Stimulated activated CD8-positive, alpha-beta memory T cell treated with anti-CD3 and anti-CD28 coated beads, Interleukin-15, amount 100 ng/mL, for 24 hours (primary cell): ENCODE data around the gene ID2.
A peak's percentile ranks its signal among the peaks of the same experiment; 100 is the strongest.

Experiments
- DNase-seq: peaks from one replicate; pipeline ENCODE4 v3.0.0-alpha.2; 2020; ENCODE audit warnings: low read depth

Gene ID2

DNA sequence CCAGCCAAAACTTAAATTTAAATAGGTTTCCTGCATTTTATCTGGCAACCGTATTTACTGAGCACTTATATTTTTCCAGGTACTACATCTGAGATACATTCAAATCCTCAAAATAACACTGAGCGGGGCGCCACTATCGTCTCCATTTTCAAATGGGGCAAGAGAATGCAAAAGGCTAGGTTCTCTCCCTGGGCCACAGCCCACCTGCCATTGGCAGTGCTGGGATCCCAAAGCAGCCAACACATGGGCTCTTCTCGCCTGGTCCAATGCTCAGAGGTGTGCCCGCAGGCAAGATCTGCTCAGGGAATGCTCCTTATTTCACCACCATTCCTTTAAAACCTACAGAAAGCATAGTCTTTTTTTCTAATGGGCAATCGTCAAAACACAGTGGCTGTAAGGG, 11.3 kb upstream of the ID2 start:
- no peak for DNase-seq

DNA sequence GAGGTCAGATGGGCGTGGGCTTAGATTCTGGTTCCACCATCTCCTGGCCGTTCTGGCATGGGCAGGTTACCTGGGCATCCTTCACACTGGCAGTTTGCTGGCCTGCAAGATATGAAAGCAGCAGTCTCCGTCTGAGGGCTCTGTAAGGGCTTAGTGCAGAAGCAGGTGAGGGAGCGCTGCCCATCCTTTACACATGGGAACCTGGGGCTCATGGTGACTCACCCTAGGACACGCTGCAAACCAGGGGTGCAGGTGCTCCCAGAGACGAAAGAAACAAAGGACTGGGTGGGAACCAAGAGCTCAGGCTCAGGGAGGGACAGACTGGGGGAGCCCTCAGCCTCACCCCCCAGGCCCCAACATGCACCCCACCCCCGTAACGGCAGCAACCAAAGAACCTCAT, 10.7 kb upstream of the ID2 start:
- no peak for DNase-seq

DNA sequence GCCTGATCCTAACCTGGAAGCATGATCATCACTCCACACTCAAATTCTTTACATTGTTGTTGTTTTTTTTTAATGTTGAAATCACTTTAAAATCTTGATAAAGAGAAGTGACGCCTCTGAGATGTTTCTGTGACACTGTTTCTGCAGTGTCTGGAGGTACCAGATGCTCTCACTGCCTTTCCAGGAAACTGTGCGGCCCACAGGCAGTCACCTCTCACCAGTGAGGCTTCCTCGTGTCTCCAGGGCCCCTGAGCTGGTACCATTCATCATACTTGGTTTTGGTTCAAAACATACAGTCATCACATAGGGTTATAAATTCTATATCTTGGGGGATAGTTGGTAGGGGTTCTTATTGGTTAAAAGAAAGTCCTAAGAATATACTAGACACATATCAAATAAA, 10.1 kb upstream of the ID2 start:
- DNase-seq = no peak

DNA sequence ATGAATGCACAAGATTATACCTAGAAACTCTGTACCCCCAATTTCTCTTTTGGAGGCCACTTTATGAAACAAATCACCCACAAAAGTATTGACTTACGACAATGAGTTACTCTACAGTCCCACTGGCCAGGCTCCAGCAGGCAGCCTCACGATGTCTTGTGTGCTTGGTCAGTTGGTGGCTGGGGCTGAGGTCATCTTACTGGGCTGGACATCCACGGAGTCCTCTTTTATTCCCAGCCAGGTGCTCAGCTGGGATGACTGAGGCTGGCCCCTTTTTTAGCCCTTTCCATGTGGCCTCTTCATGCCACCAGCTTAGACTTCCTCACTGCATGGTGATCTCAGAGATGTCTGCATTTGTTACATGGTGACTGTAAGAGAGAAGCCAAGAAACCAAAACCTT, 8.9 kb upstream of the ID2 start:
- no peak for DNase-seq

DNA sequence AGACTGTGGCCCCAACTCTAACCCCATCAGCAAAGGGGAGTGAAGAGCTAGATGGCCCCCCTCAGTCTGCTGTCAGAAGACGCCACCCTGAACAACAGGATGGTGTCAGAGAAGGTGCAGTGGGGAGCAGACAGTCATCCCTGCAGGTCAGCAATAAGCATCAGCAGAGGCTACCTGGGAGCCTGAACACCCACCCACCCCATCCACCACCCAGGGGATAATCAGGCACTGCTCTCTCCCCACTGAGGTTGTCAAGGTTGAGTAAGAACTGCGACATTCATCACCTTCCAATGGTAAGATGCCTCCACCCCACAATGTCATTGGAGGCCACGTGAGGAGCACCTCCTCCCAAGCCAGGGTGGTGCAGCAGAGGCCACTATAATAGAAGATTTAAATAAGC, 8.5 kb upstream of the ID2 start:
- no peak for DNase-seq

DNA sequence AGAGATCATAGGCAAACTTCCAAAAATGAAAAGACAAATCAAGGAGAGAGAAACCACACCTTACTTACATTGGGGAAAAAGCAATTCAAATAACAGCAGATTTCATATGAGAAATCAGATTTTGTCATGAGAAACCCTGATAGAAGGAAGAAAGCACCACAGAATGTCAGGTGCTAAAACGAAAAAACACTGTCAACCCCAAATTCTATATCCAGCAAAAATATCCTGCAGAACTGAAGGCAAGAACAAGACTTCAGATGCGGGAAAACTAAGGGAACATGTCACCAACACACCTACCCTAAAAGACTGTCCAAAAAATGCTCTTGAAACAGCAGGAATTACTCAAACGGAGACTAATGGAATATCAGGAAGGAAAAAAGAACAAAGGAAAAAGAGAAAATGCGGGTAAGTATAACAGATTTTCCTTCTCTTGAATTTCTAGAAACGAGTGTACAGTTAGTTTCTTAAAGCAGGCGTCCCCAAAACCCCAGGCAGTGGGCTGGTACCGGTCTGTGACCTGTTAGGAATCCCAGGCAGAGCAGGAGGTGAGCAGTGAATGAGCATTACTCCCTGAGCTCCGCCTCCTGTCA, 7.3 kb upstream of the ID2 start:
- no peak for DNase-seq

DNA sequence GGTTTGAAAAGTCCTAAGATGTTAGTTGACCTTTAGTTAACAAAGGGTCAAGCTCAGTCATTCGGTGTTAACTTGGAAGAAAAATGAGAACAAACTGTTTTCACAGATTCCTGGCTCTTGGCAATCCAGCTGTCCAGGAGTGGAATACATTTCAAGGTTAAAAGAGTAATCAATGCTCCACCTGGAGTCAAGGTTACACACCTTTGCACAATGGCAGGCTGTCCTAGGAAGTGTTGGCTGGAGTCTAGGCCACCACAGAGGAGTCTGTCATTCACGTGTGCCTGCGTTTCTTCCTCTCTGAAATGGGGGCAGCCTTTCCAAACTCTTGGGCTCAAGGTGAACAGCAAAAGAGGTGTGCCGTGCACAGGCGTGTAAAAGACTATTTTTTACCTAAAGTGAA, 6.3 kb upstream of the ID2 start:
- DNase-seq = no peak

DNA sequence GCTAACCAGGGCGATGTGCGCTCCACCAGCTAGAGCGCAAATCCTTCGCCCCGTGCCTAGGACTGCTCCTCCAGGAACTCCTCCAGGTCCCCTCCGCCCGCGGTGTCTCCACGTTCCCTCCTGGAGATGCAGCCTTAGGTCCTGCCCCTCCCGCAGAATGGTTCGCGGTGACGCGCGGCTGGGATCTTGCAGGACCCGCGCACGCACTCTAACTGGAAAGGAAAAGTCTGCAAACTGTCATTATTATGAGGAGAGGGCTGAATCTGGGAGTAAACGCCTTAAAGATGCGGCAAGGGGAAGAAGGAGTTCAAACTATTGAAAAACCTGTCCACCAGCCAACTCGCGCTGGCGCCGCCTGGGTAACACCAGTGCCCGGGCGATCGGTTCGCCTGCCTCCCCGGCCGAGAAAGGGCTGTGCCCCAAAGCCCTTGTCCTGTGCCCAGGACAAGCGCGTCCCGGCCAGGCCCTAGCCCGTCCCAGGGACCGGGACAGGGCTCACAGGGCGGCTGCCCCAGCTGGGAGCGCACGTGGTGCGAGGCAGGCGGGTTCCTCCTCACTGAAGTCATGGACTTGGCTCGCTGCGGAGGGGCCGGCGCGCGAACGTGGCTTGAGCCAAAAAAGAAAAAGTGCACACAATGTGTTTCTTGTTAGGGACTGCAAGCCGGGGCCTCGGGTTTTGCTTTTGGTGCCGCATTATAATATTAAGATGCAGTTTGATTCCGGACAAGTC, 5.5 kb upstream of the ID2 start:
- no peak for DNase-seq

DNA sequence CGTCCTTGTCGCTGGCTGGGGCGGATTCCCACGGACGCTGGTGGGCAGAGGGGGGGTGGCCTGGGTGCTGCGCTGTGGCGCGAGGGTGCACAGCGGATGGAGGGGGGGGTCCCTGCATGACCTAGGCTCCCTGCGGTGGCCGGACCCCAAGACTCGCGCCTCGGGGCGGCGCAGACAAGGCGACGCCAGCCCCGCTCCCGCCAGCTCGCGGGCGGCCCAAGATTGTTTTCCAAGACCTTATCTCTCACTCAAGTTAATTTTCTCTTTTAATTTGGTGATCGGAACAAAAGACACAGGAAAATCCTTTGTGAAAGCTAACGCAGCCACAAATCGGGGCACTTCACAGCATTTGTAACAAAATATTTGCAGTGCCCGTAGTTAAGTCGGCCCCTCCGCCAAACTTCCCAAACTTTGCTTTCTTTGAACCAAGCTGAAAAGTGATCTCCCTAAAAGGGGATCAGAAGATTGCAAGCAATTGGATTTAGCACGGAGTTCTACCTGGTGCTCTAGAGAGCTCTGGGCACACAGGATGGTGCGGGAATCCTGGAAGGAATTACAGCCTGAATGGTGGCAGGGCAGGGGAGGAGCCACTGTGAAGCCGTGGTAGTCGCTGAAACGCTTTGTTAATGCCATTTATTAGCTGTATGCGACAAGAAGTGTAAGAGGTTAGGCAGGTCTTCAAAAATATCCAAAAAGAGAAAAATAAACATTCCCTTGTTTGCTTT, 4.8 kb upstream of the ID2 start:
- no peak for DNase-seq

DNA sequence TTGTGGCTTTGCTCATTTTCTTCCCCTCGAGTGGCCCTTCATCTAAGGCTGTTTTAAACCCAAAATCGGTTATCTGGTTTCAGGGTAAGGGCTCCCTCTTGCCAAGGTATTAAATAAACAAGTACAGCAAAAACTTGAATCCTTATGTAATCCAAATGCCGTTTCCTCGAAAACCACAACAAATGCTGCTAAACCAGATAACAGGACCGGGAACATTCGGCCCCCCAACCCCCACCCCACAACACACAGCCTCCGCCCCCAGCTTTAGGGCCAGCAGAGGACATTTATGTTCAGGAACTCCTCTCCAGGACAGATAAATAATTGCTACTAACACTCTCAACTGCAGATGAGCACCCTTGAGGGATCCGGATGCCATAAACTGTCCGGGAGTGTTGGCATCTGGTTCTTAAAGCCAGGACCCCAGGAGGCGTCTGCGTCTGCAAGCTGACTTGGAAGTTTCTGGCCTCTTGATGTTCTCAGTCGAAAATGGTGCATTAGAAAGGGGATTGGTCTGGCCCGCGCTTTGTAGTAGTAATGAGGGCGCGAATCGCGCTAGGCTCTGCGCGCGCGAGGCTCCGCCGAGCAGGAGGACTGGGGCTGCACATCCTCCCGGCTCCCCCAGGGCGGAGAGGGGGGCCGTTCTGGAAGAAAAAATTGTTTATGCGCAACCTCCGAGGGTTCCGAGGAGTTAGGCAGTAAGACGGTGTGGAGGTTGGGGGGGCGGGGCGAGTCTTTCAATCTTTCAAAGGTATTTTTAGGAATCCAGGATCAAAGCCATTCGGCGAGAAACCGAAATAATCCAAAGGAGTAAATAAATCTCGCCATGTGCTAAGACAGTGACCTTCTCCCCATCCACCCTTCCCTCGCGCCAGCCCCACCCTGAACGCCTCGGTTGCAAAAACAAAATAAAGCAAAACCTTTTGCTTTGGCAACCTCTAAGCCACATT, 3.9 kb upstream of the ID2 start:
- no peak for DNase-seq

DNA sequence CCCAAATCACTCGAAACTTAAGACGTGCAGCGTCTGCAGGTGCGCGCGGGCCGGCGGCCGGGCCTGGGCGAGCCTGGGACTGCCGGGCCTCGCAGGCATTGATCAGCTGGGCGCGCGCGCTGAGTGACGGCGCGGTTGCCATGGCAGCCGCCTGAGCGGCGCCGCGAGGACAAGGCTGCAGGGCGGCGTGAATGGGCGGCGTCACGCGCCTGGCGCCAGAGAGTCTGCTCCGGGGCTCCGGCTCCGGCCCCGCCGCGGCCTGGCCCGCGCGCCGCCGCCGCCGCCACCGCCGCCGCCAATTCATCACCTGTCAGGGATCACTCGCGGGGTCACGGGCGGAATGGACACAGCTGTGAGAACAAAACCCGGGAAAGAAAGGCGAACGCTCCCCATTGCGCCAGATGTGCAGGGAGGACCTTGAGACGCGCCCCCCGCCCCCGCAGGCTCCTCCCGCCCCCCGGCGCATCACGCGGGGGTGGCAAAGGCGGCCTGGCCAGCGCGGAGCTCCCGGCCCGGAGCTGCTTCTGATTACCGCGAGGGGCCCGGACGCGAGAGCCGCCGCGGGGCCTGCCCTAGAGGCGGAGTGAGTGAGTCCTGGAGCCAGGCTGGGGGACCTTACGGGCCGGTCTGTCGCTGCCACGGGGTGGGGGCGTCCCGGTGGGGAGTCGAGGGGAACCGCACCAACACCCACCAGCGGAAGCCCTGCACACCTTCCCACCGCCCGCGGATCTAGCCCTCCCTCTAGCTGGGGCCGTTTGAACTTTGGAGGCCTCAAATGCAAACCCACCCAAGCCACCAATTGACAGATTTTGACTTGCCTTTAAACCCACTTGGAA, 2.9 kb upstream of the ID2 start:
- peak; percentile 60 for DNase-seq

DNA sequence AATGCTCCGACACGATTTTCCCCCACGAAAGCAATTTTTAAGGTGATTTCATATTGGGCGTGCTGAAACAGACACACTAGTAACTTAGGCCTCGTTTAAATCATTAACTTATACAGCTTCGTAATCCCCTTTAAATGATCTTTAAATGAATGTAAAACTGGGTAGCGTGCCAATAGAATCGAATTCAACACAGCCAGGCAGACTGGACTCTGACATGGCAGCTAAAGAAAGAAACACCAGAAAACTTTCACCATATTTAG, 2.4 kb upstream of the ID2 start:
- DNase-seq = no peak

DNA sequence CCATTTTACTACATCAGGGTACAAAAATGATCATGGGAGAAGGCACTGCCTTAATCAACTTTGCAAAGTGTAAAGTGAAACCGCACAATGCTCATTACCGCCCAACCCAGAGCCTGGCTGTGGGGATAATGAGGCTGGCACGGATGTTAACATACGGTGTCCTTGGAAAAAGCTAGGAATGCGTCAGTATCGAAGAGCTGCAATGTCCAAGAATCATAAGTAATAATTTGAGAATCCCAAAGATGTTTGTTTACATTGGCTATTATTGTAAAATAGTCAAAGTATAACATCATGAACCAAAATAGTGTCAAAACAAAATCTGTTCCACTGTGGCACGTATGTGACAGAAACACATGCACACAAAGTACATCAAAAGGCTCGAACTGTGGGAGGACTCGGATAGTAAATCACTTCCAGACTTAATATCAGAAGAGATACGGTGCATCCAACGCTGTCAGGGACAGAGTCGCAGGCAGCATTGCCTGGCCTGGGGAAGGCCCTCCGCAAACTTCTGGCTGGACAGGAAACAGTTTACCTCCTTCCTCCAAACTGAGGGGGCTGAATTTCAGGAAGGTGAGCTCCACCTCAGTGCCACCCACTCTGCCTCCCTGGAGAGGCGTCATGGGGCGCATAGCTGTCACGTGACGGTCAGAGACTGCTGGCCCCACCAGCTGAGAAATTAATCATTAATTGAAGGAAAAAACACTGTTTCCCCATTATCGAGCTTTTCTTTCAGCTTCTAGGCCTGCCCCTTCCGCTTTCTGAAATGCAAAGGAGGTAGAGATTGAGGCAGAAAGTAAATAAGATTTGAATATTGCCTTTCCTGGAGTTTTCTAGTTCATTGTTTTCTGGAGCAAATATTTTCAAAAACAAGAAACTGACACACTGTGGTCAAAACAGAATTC, 1.8 kb upstream of the ID2 start:
- DNase-seq = no peak

DNA sequence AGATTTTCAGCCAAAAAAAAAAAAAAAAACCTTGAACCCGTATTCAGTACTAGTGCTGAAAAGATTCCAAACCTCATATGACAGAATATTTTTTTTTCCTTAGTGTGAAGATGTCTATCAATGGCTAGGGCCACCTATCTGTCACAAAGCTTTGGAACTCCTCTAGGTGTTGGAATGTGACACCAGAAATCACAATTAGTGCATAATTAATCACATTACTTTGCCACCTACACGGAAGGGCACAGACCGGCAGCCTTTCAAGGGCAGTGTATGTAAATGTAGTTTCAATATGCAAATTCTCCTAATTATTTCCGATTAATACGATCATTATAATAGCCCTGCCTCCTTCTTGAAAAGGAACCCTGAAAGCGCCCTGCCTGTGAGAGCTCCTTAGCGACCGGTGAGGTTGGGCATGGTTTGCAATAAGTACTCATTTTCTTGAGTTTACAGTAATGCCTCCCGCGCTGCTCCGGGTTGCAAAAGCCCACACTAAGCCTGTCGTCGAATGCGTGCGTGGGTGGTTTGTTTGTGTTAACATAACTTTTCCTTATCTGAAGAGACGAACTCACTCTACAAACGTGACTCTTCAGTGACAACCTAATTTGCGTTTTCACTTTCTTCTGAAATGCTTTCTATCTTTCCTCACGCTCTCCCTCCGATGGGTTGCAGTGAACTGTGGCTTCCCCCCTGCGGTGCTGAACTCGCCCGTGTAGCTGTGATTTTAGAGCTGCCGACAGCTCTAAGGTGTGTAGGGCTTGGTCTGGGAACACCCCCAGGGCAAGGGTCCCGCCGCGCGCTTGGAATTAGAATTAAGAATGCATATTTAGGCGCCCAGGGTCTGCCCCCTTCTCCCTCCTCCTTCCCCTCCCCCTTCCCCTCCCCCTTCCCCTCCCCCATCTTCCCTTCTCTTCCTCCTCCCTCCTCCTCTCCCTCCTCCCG, 765 bp upstream of the ID2 start:
- DNase-seq = peak; percentile 60

DNA sequence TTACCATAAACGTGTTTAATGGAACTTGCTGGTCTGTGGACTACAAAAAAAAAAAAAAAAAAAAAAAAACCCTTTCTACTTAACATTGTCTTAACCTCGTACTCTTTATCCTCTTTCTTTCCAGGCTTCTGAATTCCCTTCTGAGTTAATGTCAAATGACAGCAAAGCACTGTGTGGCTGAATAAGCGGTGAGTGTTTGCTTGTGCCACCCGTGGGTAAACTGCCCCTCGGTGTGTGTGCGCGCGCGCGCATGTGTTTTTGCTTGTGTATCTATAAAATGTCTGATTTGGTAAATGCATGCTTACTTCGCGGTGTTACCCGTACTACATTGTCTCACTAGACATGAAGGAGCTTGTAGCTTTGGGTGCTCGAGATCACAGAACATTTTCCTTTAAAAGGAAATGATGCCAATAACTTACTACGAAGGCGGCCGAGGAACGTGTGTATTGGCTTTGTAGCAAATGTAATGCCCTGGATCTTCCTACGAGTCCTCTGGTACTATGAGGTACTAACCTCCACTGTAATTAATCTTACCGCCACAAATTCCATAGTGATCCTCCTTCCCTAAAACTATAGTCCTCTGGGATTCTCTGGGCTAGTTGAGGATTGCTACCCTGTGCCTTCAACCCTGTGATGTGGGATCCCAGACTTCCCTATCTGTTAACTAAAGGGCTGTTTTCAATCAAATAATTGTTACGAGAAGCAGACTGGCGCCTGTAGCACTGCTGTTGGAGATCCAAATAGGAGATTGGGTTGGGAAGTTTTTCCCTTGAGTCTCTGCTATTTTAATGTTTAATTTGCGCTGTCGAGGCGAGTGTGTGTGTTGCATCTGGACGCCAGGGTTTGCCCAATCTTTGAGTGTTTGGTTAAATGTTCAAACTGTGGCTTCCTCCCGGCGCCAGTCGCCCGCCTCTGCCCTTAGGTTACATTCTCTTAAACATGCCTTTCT, 1.1 kb downstream of the ID2 start:
- no peak for DNase-seq

DNA sequence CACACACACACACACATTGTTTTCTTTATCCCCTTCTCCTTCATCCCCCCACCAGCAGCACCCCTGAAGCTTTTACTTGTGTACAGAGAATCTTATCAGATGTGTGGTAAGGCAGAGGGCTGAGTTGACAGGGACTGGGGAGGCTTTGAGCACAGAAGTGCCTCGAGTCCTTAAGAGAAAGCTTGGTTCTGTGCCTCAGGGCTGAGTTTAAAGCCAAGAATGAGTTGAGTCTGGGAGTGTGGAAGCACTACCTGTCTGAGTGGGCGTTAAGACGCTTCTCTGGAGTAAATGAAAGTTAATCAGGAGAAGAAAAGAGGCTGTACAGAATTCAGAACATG, 2.7 kb downstream of the ID2 start:
- DNase-seq = no peak

DNA sequence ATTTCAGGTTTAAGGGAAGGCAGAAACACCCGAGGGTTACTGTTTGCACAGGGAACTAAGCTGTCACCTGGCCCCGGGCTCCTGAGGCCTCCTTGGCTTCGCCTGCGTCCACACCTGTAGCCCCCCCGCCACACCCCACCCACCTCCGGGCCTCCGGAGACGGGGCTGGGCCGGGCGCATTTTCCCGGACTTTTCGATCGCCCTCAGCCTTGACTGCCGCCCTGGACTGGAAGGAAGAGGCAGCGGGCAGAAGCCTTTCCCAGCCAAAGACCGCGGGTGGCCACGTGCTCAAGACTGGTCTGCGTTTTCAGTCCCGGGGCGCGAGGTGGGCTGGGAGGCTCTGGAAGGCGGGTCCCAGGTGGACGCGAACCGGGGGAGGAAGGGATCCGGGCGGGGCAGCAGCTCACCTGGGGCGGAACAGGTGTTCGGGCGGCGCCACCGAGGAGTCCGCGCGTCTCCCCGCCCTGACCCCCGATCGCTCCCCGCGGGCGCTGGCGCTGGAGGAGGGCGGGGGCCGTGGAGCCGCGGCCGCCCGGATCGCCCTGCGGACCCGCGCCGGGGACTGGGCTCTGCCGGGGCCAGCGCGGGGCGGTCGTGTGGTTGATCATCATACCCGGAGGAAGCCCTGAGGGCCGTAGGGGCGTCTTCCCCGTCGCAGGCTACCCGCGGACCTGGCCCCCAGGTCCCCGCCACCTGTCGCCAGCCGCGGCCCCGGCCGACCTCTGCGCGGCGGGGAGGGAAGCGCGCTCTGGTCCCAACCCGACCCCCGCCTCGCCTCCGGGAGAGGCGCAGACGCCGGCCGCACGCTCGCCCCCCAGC, 3.2 kb downstream of the ID2 start:
- DNase-seq = peak; percentile 33
